GM18907 (cell line): ENCODE measurements around the gene AMY2A.
"Not testable (repeated sequence)": the region's sequence is repeated elsewhere in the genome, so short reads cannot be mapped to it uniquely, and the experiment has no call there.

ENCODE experiments used
- ATAC-seq: cut with Tn5 transposase; IDR thresholded peaks from one replicate; pipeline ENCODE4 v1.9.1; 2021; ENCODE audit warnings: mild to moderate bottlenecking, moderate library complexity; ENCODE audit not compliant: unreplicated experiment

The AMY2A gene

DNA sequence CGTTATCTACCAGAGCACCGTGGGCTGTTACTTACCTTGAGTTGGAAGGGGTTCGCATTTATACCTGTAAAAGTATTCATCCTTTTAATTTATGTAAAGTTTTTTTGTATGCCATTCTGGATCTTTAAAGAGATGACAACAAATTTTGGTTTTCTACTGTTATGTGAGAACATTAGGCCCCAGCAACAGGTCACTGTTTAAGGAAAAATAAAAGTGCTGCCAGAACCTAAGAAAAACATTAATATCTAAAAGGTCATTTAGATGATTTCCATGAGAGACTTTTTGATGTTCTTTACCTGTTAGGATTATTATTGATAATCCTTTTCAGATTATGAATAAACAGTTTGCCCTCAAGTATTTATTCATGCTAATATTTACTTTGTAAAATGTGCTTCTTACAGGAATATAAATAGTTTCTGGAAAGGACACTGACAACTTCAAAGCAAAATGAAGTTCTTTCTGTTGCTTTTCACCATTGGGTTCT, at the start of gene AMY2A:
Gene AMY2A, plus strand, starts transcription at position 434 of the 484 bp plus-strand sequence. Its CDS starts 14 bp downstream, at position 448.
- ATAC-seq = not testable (repeated sequence)

DNA sequence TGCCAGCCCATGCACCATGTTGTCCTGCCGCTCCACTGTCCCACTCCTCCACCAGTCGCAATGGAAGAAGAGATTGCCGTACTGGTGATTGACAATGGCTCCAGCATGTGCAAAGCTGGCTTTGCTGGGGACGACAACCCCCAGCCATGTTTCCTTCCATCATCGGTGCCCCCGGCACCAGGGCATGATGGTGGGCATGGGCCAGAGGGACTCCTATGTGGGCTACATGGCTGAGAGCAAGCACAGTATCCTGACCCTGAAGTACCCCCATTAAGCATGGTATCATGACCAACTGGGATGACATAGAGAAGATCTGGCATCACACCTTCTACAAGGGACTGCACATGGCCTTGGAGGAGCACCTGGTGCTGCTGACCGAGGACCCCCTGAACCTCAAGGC, 47.7 kb upstream of the AMY2A start:
- ATAC-seq = no peak

DNA sequence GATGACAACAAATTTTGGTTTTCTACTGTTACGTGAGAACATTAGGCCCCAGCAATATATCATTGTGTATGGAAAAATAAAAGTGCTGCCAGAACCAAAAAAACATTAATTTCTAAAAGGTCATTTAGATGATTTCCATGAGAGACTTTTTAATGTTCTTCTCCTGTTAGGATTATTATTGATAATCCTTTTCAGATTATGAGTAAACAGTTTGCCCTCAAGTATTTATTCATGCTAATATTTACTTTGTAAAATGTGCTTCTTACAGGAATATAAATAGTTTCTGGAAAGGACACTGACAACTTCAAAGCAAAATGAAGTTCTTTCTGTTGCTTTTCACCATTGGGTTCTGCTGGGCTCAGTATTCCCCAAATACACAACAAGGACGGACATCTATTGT, 45.9 kb upstream of the AMY2A start, which contains the start of gene AMY2B:
Gene AMY2B, plus strand, starts transcription at position 301 of the 400 bp plus-strand sequence. Its CDS starts 14 bp downstream, at position 315.
- not testable (repeated sequence) for ATAC-seq

DNA sequence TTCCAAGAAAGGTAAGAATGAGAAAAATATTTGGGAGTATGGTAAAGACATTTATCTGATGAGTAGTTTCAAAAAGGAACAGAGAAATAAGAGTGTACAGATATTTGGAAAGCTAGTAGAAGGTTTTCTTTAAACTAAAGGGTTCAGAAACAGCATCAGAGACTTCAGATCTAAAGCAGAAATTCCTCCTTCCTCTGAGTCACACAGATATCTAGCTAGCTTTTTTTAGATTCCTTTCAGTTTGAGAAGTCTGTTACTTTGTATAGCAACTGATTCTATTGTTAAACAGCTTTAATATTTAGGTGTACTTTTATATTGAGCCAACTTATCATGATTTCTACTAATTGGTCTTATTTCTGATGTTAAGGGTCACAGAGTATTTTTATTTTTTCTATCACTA, 41.2 kb upstream of the AMY2A start:
- ATAC-seq = no peak

DNA sequence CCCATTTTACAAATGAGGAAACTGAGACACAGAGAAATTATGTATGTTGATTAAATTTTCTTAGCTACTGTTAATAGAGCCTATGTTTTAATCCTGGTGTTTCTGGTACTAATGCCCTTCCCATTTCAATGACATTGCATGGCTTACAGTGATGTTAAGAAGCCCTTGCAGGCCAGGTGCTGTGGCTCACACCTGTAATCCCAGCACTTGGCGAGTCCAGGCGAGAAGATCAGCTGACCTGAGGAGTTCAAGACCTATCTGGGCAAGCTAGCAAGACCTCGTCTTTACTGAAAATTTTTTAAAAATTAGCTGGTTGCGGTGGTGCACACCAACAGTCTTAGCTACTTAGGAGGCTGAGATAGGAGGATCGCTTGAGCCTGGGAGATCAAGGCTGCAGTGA, 40.4 kb upstream of the AMY2A start:
- not testable (repeated sequence) for ATAC-seq

DNA sequence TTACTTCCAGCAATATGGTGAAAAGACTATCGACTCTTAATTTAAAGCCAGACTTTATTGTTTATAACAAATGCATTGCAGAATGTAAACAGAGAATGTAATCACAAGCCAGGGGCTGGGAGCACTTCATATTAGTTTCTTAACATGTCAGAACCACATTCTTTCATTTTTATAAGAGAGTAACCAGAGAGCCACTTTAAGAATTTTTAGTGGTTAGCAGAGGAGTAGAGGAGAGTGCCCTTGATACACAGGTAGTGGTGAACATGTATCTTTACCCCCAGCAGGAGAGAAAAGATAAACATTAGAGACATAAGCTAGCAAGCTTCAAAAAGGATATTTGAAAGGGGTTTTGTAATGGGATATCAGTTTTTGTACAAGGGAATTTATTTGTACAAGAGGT, 34.8 kb upstream of the AMY2A start:
- no peak for ATAC-seq

DNA sequence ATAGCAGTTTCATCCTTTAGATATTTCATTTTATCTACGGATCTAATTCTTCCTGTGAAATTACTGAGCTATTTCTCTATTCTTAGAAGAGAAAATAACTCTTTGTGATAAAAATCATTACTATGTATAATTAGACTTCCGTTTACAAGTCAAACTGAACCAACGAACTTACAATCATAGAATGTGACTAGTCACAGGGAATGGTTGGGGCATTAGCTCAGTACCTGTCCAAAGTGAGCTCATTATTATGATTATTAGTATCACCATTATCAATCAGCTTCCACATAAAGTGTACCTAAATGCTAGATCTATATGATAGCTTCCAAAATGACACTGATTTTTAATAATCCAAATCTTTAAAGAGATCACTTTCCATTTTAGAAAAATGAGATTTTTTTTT, 33.3 kb upstream of the AMY2A start:
- no peak for ATAC-seq

DNA sequence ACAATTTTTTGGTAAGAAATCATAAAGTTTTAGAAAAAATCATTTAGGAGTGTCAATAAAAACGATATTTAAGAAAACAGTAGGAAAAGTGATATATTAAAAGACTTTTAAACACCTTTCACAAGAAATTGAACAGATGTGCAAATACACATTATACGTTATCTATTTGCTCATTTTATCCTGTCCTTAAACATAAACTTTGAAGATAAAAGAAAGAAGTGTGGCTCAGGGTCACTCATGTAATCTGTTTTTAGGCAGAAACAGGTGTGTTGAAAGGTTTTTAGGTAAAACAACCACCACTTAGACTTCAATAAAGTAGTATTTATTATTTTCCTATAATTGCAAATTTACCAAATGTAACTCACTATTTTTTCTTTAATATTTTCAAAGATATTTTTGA, 32.7 kb upstream of the AMY2A start:
- no peak for ATAC-seq

DNA sequence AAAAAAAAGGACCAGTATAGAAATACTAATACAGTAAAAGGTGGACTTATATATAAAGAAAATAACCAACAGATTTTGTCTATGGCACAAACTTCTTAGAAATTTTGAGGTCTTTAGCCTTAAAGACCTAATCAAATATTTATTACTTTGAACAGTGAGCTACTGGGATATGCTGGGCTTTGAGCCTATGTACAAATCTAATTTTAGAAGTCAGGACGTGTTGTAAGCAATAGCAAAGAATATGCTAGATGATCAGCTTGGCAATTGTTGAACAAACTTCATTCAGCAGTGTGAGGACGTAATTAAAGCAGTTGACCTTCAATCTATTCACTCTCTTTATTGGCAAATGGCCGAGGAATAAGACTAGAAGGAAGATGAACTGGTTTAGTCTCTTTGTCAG, 14.5 kb upstream of the AMY2A start:
- not testable (repeated sequence) for ATAC-seq

DNA sequence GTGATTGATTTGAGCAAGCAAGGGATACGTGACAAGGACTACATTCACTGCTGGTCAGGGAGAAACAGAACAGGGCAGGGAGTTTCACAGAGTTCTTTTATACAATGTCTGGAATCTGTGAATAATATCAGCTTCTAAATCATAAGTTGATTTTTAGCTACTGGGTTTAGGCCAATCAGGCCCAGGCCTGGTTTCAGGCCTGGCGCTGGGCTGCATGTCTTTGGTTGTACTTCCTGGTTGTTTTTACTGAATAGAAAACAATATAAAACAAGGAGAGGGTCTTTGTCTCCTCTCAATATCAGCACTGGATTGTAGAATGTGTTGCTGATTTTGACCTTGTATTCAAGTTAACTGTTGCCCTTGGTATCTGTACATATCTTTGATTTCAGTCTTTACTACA, 865 bp upstream of the AMY2A start:
- ATAC-seq = no peak

DNA sequence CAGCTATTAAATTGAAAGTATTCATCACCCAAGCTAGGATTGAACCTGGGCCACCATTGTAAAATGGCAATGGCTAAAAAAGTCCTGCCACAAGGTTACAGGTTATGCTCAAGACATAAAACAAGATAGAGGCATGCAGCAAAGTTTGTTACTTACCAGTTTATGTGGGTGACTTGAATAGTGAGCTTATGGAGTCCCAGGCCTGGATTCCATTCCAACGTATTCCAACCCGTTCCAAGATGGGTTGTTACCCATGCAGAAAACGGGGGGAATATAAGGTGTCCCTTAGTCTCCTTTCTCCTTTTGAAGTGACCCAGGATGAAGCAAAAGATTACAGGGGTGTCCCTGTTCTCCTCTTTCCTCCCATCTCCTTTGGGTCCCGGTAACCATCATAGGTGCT, 10.2 kb downstream of the AMY2A start:
- not testable (repeated sequence) for ATAC-seq

DNA sequence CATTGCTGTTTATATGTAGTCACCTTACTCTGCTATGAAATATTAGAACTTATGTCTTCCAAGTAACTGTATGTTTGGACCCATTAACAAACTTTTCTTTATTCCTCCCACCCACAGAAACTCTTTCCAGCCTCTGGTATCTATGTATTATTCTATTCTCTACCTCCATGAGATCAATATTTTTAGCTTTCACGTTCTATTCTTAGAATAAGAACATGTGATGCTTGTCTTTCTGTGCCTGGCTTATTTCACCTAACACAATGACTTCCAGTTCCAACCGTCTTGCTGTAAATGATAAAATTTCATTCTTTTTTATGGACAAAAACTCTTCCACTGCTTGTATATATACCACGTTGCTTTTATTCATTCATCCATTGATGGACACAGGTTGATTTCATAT, 24.0 kb downstream of the AMY2A start:
- not testable (repeated sequence) for ATAC-seq

DNA sequence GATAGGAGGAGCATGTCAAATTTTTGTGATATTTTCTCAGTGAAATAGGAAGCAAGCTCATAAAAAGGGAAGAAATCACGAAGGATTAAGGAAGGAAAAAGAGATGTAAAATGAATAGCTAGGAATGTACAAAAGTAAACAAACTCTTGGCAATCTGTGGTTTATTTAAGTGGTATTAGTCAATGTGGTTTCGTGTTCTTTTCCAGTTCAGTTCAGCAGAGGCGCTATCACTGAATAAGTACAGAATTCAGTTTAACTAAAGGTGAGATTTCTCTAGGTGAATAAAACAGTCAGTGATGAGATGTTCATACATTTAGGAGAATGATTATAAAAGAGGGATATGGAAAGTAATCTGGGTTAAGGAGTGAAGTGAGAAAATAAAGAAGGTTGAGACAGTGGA, 26.7 kb downstream of the AMY2A start:
- not testable (repeated sequence) for ATAC-seq

DNA sequence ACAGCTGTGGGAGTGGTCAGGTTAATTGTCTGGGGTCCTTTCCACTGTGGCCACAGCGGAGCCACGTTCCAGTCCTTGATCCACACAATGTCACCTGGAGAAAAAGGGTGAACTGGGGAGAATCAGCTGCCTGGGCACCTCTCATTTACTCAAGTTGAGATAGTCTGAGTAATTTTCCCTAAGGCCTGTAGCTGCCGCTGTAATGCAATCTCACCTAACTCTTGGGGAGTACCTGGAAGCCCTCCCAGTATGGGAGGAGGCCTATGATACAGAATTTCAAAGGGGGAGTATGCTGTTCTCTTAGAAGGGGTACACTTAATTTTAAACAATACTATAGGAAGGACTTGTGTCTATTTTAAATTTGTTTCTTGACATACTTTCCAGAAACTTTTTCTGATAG, 33.1 kb downstream of the AMY2A start:
- not testable (repeated sequence) for ATAC-seq

DNA sequence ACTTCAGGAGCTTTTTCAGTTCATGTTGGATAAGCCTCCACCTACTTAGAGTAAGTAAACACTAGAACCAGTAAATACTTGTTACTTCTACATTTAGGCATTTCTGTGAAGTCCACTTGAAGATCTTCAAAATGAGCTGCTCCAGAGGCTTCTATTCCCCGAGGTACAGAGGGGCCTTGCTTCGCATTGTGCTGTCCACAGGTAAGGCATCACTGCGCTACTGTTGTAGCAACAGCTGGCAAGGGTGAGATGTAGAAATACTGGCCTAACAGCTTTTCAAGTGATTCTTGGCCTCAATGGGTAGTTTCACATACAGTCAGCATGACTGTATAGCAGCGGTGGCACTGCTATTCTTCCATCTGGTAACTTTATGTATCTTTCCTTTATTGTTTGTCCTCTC, 33.7 kb downstream of the AMY2A start:
- ATAC-seq = not testable (repeated sequence)

DNA sequence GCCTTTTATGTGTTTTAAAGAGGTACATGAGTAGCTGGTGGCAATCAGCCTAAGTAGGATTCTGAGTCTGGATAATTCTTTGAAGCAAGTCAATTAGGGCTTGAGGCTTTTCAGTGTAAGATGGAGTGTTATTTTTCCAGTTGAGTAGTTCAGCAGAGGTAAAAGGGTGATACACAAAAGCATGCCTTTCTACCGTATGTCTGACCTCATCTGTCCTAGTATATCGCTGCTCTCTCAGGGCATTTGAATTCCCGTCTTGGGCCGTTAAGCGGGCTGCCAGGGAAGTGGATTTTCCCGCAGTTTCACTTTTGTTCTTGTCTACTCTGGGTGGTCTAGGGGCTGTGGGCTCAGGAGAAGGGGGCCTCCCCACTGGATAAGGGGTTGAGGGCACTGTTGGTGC, 36.9 kb downstream of the AMY2A start:
- ATAC-seq = not testable (repeated sequence)

DNA sequence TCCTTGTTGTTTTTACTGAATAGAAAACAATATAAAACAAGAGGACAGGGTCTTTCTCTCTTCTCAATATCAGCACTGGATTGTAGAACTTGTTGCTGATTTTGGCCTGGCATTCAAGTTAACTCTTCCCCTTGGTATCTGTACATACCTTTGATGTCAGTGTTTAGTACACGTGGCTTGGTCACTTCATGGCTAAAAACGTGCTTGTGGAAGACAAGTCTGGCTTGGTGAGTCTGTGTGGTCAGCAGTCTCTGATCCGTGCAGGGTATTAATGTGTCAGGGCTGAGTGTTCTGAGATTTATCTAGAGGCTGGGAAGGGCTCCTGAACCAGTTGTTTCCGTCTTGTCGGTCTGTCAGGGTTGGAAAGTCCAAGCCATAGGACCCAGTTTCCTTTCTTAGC, 38.2 kb downstream of the AMY2A start, which contains the start of gene AMY1A:
Gene AMY1A, plus strand, starts transcription at position 301 of the 400 bp plus-strand sequence. CDS start 571 bp downstream, outside the sequence.
- ATAC-seq = not testable (repeated sequence)
